ENCODE data around the gene CIAO2B. TPM values are rescaled to one million over a fixed set of nuclear protein-coding genes. Genes with fewer than 3 reads are reported as not detected.
"Not testable (repeated sequence)": the region's sequence is repeated elsewhere in the genome, so short reads cannot be mapped to it uniquely, and the experiment has no call there.

Gene CIAO2B
- total and polyA plus RNA-seq, 11 donors, result 103 to 669 (median 129) TPM

DNA sequence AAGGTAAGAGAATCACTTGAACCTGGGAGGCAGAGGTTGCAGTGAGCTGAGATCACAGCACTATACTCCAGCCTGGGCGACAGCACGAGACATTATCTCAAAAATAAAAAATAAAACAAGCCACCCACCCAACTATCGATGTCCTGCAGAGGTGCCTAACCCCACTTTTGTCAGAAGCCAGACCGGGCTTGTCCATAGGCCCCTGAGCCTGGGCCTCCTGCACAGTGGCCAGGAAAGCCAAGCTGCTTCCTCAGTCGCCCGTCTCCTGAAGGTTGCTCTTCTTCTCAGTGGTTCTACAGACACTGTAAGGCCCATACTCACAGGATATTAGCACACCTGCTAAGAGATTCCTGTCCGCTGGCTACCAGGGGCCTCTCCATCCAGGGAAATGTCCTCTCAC lies 12.3 kb upstream of the CIAO2B start:
- peaks cover 0 to 4% (median 0%) of the 10 kb centered on the region in 12 donors for H3K9me3 ChIP-seq
- WGBS, 4 donors, result 68 to 77% (median 72%) methylated on average over 7 of the region's 7 CpGs
- TF ChIP-seq, protein P1, sequence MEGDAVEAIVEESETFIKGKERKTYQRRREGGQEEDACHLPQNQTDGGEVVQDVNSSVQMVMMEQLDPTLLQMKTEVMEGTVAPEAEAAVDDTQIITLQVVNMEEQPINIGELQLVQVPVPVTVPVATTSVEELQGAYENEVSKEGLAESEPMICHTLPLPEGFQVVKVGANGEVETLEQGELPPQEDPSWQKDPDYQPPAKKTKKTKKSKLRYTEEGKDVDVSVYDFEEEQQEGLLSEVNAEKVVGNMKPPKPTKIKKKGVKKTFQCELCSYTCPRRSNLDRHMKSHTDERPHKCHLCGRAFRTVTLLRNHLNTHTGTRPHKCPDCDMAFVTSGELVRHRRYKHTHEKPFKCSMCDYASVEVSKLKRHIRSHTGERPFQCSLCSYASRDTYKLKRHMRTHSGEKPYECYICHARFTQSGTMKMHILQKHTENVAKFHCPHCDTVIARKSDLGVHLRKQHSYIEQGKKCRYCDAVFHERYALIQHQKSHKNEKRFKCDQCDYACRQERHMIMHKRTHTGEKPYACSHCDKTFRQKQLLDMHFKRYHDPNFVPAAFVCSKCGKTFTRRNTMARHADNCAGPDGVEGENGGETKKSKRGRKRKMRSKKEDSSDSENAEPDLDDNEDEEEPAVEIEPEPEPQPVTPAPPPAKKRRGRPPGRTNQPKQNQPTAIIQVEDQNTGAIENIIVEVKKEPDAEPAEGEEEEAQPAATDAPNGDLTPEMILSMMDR (IDR thresholded peaks at IDR 0.05), result no peak
- no peak for TF ChIP-seq POLR2A (IDR thresholded peaks at IDR 0.05)
- H3K36me3 ChIP-seq, result peaks cover 0 to 31% (median 25%) of the 10 kb centered on the region in 9 donors
- no peak overlapping the region for H3K4me3 ChIP-seq
- H3K27ac ChIP-seq, result no peak overlapping the region
- peak in 1 of 4 donors; percentile 5 for ATAC-seq
- intact Hi-C loops (cut with DNase I), result loop anchor here in 1 of 10 donors (10.0 kb wide), 1 partner anchor 52 kb away; no protein-coding TSS in a partner anchor
- peaks cover 0 to 30% (median 0%) of the 10 kb centered on the region in 9 donors for H3K27me3 ChIP-seq
- H3K4me1 ChIP-seq, result peaks cover 0 to 22% (median 9%) of the 10 kb centered on the region in 12 donors
- DNase-seq, result no peak

DNA sequence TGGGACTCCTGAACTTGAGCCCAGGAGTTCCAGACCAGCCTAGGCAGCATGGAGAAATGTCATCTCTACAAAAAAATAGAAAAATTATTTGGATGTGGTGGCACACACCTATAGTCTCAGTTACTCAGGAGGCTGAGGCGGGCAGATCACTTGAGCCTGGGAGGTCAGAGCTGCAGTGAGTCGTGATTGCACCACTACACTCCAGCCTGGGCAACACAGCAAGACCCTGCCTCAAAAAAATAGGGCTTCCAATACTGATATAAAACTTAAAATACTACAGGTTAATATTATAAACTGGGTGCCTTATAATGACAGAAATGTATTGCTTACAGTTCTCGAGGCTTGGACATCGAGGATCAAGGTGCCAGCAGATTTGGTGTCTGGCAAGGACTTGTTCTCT lies 11.7 kb upstream of the CIAO2B start:
- intact Hi-C loops (cut with DNase I), result loop anchor here in 1 of 10 donors (10.0 kb wide), 1 partner anchor 51 kb away; no protein-coding TSS in a partner anchor
- Histone ChIP-seq H3K27me3 (peaks cover 0 to 24% (median 0%) of the 10 kb centered on the region in 9 donors), H3K4me3 (no peak overlapping the region), H3K4me1 (peaks cover 0 to 25% (median 9%) of the 10 kb centered on the region in 12 donors), H3K36me3 (peaks cover 0 to 37% (median 31%) of the 10 kb centered on the region in 9 donors), H3K27ac (no peak overlapping the region), H3K9me3 (no peaks in the 10 kb centered on the region)
- DNase-seq, result no peak
- TF ChIP-seq, protein P1 (IDR thresholded peaks at IDR 0.05), result no peak
- TF ChIP-seq POLR2A (IDR thresholded peaks at IDR 0.05), result no peak
- ATAC-seq, result no peak
- WGBS, 4 donors, result 85 to 89% (median 86%) methylated on average over 4 of the region's 4 CpGs

DNA sequence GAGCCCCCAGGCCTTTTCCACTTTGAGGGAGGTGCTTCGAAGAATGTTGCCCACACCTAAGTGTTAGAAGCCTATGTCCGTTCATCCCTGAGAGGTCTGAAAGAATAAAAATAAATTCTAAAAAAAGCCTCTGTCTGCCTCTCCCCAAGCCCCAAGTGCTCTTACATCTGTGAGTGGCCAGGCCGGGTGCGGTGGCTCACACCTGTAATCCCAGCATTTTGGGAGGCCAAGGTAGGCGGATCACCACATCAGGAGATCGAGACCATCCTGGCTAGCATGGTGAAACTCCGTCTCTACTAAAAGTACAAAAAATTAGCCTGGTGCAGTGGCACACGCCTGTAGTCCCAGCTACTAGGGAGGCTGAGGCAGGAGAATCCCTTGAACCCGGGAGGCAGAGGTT lies 10.8 kb upstream of the CIAO2B start:
- not testable (repeated sequence) for H3K27ac ChIP-seq, H3K4me3 ChIP-seq, H3K9me3 ChIP-seq, DNase-seq, ATAC-seq
- Histone ChIP-seq H3K27me3 (peaks cover 0 to 17% (median 0%) of the 10 kb centered on the region in 9 donors), H3K4me1 (peaks cover 0 to 28% (median 9%) of the 10 kb centered on the region in 12 donors), H3K36me3 (peaks cover 0 to 46% (median 41%) of the 10 kb centered on the region in 9 donors)
- 80 to 85% (median 84%) methylated on average over 9 of the region's 9 CpGs for WGBS, 4 donors
- intact Hi-C loops (cut with DNase I), result loop anchor here in 1 of 10 donors (10.0 kb wide), 1 partner anchor 50 kb away; no protein-coding TSS in a partner anchor

DNA sequence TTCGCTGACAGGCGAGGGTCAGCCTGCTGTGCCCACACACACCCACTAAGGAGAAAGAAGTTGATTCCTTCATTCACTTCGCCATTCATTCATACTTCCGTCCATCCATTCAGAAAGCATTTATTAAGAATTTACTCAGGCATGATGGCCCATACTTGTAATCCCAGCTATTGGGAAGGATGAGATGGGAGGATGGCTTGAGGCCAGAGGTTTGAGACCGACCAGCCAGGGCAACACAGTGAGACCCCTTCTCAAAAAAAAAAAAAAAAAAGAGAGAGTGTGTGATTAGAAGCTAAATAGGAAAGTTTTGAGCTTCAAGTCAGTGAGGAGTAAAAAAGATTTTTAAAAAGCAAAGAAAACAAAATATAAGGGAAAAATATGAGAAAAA lies 9.8 kb upstream of the CIAO2B start:
- WGBS, 4 donors, result 85 to 91% (median 89%) methylated on average over 5 of the region's 5 CpGs

More for the DNA sequence above, 9.8 kb upstream of the CIAO2B start:
- Histone ChIP-seq H3K27ac (no peak overlapping the region), H3K4me3 (no peak overlapping the region), H3K9me3 (no peaks in the 10 kb centered on the region), H3K4me1 (peaks cover 0 to 26% (median 9%) of the 10 kb centered on the region in 12 donors), H3K36me3 (peaks cover 0 to 56% (median 50%) of the 10 kb centered on the region in 9 donors), H3K27me3 (peaks cover 0 to 9% (median 0%) of the 10 kb centered on the region in 9 donors)
- TF ChIP-seq POLR2A (IDR thresholded peaks at IDR 0.05), result no peak
- TF ChIP-seq, protein P1 (IDR thresholded peaks at IDR 0.05), result no peak
- intact Hi-C loops (cut with DNase I), result loop anchor here in 1 of 10 donors (10.0 kb wide), 1 partner anchor 49 kb away; no protein-coding TSS in a partner anchor
- DNase-seq, result no peak
- ATAC-seq, result no peak
